ENCODE measurements around the gene PIEZO1.

Gene PIEZO1

DNA sequence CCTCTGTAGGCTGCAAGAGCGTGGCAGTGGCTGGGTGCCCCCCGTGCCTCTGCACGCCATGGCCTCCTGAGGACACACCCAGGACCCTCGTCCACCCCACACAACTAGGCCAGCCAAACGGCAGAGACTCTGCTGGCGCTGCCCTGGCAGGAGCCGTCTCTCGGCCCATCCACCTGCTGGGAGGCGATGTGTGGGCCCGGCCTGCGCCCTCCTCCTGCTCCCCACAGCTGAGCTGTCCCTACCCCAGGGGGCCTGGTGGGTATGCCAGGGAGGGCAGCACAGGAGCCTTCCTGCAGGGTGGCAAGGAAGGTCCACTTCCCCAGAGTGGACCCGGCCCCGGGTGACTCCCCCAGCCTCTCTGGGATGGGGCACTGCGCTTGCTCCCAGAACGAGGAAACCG is 85.8 kb downstream of the PIEZO1 start:
- DNase-seq = no peak

DNA sequence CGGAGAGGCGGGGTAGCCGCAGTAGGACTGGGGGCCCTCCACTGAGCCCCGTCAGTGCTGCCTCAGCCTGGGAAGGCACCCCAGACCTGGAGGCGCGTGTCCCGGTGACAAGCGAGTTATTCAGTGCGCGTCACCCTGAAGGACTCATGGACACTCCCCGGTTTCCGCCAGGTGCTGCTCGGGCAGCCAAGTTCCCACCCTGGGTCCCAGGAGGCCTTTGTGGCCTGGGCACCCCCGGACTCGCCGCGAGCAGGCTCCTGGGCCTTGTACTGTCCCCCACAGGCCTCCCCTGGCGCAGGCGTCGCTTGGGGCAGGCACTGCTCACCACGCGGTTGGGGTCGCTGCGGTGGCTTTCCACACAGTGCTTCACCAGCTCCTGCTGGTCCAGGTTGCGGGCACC is 86.4 kb downstream of the PIEZO1 start:
- no peak for DNase-seq

- no peak for DNase-seq
These were observed 87.0 kb downstream of the PIEZO1 start for GRCh38 chr16:88697831-88698615.

- DNase-seq = no peak
These were observed 87.7 kb downstream of the PIEZO1 start for GRCh38 chr16:88697116-88697830.

GRCh38 chr16:88696441-88696840 is 88.6 kb downstream of the PIEZO1 start:
- no peak for DNase-seq

GRCh38 chr16:88695753-88696152 is 89.3 kb downstream of the PIEZO1 start:
- no peak for DNase-seq

DNA sequence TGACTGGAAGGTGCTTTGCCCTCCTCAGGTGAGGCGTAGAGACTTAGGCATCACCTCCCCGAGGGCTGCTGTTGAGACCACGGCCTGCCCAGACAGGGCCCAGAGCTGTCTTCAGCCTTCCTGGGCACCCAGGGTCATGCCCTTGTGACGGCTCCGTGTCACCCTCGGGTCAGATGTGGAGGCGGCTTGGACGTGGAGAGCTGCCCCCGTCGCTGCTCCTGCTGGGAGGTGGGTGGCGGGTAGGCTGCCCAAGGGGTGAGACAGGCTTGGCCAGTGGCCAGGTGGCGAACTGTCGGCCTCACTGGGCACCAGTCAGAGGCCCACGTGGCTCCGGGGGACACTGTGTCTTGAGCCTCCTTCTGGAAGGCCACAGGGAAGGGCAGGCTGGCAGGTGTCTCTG is 89.8 kb downstream of the PIEZO1 start:
- no peak for DNase-seq

DNA sequence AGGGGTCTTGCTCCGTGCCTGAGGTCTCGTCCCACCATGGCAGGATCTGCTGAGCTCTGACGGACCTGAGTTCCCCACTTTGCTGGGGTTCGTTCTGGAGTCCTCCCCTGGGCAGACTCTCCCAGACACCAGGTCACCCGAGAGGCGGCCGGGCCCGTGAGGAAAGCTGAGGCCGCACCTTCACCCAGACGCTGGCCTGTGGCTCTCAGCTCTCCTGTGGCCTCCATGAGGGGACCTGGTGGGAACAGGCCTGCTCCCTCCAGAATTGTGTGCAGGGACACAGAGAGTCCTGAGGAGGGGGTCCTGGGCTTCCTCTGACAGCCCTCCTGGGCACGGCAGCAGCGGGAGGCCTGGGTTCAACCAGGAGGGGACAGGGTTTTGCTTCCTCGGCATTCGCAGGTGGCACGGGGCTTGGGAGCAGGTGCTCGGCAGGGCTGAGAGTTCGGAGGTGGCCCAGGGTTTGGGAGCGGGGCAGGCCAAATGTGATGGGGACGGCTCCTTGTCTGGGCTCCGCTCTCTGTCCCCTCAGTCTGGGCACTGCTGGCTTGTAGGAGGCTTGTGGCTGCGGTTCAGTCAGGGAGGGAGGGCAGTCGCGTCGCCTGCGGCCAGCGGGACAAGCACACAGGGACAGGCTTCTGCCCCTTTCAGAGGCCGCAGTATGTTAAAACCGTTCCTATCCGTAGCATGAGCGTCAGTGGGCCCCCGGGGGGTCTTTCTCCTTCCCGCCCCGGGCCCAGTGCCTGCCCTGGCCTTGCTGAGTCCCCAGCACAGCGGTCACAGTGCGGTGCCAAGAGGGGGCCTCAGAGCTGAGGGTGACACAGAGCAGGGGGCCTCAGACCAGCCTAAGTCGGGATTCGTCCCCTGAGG is 90.6 kb downstream of the PIEZO1 start:
- DNase-seq = no peak

DNA sequence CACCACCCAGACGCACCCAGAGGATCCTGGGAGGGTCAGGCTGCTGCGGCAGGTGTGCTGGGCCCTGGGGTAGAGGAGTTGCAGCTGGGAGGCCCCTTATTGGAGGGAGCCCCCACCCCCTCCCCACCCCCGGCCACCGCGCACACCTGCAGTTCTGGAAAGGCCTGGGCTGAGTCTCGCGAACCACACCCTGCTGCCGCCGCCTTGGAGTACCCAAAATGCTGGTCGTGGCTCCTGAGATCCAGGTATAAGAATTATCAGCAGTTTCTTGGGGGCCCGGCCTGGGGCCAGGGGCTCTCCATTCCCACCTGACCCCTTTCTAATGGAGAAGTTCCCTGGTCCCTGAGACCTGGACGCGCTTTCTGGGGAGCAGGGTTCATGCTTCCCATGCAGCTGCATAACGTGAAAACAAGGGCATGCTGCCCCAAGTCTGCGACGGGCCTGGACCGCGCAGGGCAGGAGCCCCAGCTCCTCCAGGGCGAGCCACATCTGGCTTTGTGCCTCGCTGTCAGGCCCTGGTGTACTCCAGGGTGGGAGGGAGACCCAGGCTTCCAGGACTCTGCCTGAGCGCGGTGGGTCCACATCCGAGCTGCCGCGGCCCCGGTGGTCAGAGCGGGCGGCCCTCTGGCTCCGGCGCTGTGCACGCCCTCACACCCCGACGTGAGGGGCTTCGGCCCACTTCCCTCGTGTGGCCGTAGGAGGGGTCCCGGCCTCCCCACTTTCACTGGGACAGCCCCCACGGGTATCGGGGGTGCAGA is 91.4 kb downstream of the PIEZO1 start:
- no peak for DNase-seq

DNA sequence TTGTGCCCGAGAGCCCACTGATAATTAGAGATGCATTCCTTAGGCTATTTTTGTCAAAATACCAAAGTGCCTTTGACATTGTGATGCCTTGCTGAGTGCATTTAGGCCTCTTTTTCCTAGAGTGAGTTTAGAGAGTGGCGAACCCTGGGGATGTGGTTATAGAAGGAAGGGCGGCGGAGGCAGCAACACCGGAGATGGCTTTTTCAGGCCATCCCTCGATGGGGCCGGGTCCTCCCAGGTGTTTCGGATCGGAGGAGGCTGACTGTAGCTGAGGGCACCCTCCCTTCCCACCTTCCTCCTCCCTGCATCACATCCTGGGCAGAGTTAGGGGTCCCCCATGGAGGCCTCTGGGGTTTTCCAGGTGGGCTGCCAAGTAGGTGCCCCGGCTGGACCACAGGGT is 92.2 kb downstream of the PIEZO1 start:
- DNase-seq = no peak

GRCh38 chr16:88691924-88692560 is 93.0 kb downstream of the PIEZO1 start:
- no peak for DNase-seq

- no peak for DNase-seq
These were observed 93.7 kb downstream of the PIEZO1 start for GRCh38 chr16:88691129-88691813.

DNA sequence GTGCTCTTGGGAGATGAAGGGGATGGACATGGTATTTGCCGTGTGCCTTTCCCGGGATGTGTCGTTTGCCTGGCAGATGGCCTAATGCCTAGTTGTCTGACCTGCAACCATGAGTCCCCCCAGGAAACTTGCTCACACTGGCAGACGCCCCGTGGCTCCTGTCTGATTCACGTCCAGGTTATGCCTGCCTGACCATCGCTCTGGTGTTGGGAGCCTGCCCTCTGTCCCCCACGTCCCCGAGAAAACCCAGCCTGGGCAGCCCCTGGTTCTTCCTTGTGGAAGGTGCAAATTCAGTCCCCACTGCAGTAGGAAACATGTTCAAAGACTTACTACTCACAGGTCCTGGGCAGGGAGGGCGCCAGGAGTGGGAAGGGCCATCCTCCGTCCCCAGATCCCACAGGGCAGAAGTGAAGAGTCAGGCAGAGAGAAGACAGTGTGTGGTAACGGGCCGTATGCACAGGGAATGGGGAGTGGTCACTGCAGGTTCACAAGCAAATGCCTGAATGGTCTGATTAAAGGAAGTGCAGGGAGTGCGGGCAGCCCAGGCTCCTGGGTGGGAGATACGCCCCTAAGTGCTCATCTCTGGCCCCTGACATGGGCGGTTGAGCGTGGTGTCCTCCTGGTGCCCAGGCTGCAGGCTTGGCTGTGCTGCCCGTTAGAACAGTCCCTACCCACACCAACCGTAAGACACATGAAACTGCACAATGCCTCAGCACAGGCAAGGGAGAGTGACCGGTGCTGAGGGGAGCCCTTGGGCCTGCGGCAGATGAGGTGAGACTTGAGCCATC is 94.5 kb downstream of the PIEZO1 start:
- DNase-seq = no peak

GRCh38 chr16:88688013-88688778 is 96.8 kb downstream of the PIEZO1 start:
- DNase-seq = peak; percentile 97

GRCh38 chr16:88687676-88688012 is 97.4 kb downstream of the PIEZO1 start:
- DNase-seq = no peak

DNA sequence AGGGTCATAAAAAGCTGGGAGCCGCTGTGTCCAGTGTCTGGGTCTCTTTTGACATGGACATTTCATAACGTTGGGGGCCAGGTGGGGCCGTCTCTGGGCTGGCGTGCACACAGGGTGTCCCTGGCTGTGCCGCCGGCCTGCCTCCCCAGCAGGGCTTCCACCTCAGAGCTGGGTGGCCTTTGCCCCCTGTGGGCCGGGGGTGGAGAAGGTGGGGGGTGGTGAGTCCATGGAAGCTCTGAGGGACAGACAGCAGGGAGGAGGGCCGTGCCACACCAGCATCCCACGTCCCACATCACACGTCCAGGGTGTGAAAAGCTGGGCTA is 97.8 kb downstream of the PIEZO1 start:
- DNase-seq = no peak

- peak; percentile 80 for DNase-seq
These were observed 98.4 kb downstream of the PIEZO1 start, which contains the start of gene SNAI3 for GRCh38 chr16:88686439-88687253. TSS of gene SNAI3 (minus strand) at chr16:88686507. CDS start at chr16:88686406, 101 bp downstream.

DNA sequence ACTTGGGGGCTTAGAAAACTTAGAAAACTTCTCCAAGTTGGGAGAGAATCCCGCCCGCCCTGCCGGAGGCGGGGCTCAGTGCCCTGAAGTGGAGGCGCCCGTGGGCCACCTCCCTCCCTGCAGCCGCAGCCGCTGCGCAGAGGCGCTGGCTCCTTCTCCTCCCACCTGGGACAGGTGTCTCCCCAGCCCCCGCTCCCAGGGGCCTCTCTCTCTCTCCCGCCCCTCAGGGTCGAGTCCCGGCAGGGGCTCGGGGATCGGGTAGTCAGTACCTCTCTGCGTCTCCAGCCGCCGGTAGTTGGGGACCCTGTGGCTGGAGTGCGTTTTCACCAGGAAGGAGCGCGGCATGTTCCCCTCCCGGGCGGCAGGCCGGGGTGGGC is 99.0 kb downstream of the PIEZO1 start:
- DNase-seq = peak; percentile 80

All from NCI-H2171 treated with DMSO at 0.1 percent for 48 hours (cell line).